K562 (cell line): ENCODE measurements around the gene APOC4. TPM values are rescaled to one million over a fixed set of nuclear protein-coding genes. Genes with fewer than 3 reads are reported as not detected.

ENCODE experiments used
- ATF3 ChIP-seq, 2 experiments: fragments of 450-650 bp in 1 of 2; sonication (generic) in 1 of 2; formaldehyde crosslinking in 1 of 2; IDR thresholded peaks in 1 of 2; conservative IDR thresholded peaks in 1 of 2; 2 replicates each; pipeline versions ENCODE4 v1.6.1 to v1.8.1; 2016 to 2023; ENCODE audit warnings: mild to moderate bottlenecking in 2 of 2, moderate library complexity in 2 of 2, inconsistent platforms in 1 of 2, missing genetic modification reagents in 1 of 2
- BRCA1 ChIP-seq, 2 experiments: fragments of 450-650 bp in 1 of 2; sonication (generic) in 1 of 2; formaldehyde crosslinking in 1 of 2; IDR thresholded peaks; 2 replicates each; pipeline versions ENCODE4 v1.5.0 to v1.6.1; 2017 to 2020; ENCODE audit warnings: mild to moderate bottlenecking in 1 of 2, missing genetic modification reagents in 1 of 2
- CEBPB ChIP-seq: fragments of 450-650 bp; IDR thresholded peaks from 2 replicates; pipeline ENCODE4 v1.6.1; 2016; ENCODE audit warnings: missing genetic modification characterization, missing compliant biosample characterization
- CEBPZ ChIP-seq: fragments of 150-350 bp; IDR thresholded peaks from 2 replicates; pipeline ENCODE4 v1.6.1; 2014; ENCODE audit warnings: low read depth, mild to moderate bottlenecking, low read length, borderline replicate concordance
- CHAMP1 ChIP-seq: fragments of 450-650 bp; IDR thresholded peaks from 2 replicates; pipeline ENCODE4 v1.6.1; 2016; ENCODE audit warnings: mild to moderate bottlenecking
- CTBP1 ChIP-seq: fragments of 450-650 bp; IDR thresholded peaks from 2 replicates; pipeline ENCODE4 v1.6.1; 2016; ENCODE audit warnings: borderline replicate concordance
- DEAF1 ChIP-seq: fragments of 450-650 bp; formaldehyde crosslinking; IDR thresholded peaks from 2 replicates; pipeline ENCODE4 v1.4.0; 2020; ENCODE audit warnings: mild to moderate bottlenecking, moderate library complexity
- EHMT2 ChIP-seq: fragments of 450-650 bp; IDR thresholded peaks from 2 replicates; pipeline ENCODE4 v1.6.1; 2018; ENCODE audit warnings: antibody characterized with exemption
- MAFG ChIP-seq: fragments of 450-650 bp; conservative IDR thresholded peaks from 2 replicates; pipeline ENCODE4 v1.6.1; 2016; ENCODE audit warnings: missing genetic modification characterization, missing compliant biosample characterization
- SPI1 ChIP-seq: IDR thresholded peaks from 2 replicates; pipeline ENCODE4 v1.6.1; 2011; ENCODE audit warnings: low read depth, low read length, control low read depth, borderline replicate concordance
- TAL1 ChIP-seq: fragments of 450-650 bp; IDR thresholded peaks from 2 replicates; pipeline ENCODE4 v1.6.1; 2016; ENCODE audit warnings: mild to moderate bottlenecking
- UBTF ChIP-seq, 2 experiments: IDR thresholded peaks; 2 replicates each; pipeline ENCODE4 v1.6.1; 2012; ENCODE audit warnings: improper control_type of control experiment in 2 of 2, low read depth in 2 of 2, low read length in 2 of 2, borderline replicate concordance in 1 of 2
- ZFP36 ChIP-seq: fragments of 150-350 bp; IDR thresholded peaks from 2 replicates; pipeline ENCODE4 v1.6.1; 2018; ENCODE audit warnings: low read length, low read depth; ENCODE audit not compliant: partially characterized antibody
- ZNF79 ChIP-seq: fragments of 250-450 bp; sonication (Bioruptor Pico); IDR thresholded peaks from 2 replicates; pipeline ENCODE4 v1.4.0; 2020; ENCODE audit warnings: low read depth, mild to moderate bottlenecking, moderate library complexity
- ZZZ3 ChIP-seq: fragments of 450-650 bp; IDR thresholded peaks from 2 replicates; pipeline ENCODE4 v1.6.1; 2016; ENCODE audit warnings: antibody characterized with exemption, mild to moderate bottlenecking, moderate library complexity
- polyA plus RNA-seq, 8 experiments: library from polyadenylated mRNA; depleted of rRNA in 4 of 8; stranded (reverse) in 5 of 8; unstranded in 3 of 8; fragments of >200 nt; fragmentation: Nextera tagmentation in 2 of 8; fragmentation: Illumina TruSeq in 1 of 8; extraction: Ambion mirVana in 2 of 8; extraction: Trizol in 1 of 8; gene quantifications; 2 replicates each; pipeline versions ENCODE4 v1.2.1 to v1.2.3, GENCODE V29; 2011 to 2014; ENCODE audit warnings: inconsistent platforms in 1 of 8, missing spikeins in 1 of 8
- total RNA-seq, 7 experiments: library from RNA; depleted of rRNA in 6 of 7; stranded (reverse); fragments of >200 nt in 6 of 7; fragmentation: Illumina TruSeq in 2 of 7; extraction: Trizol in 2 of 7; gene quantifications; 2 replicates each; pipeline versions ENCODE4 v1.2.1 to v1.2.3, GENCODE V29; 2011 to 2021; ENCODE audit warnings: low replicate concordance in 1 of 7

Gene APOC4
- total and polyA plus RNA-seq, 9 of the 15 experiments (the other 6 are each of a cell fraction or from before 2014, with no cell fraction given): 0.46 TPM; not detected in 8

GRCh38 chr19:44903602-44904425 is 38.2 kb upstream of the APOC4 start (continued):
- TF ChIP-seq CEBPZ (no peak), ZZZ3 (no peak), ATF3 (IDR thresholded peaks at IDR 0.05) (no peak), ATF3 (CRISPR knock-in tag; conservative IDR thresholded peaks at IDR 0.05) (no peak), MAFG (tag) (no peak), CEBPB (tag) (no peak), CTBP1 (peak; percentile 54; the same call in 1 of the 2 replicates), TAL1 (no peak), UBTF (IDR thresholded peaks at IDR 0.05; ENCODE audit: borderline replicate concordance in 1 of 2, low read depth in 2 of 2, low read length in 2 of 2) (no peak), CHAMP1 (no peak), DEAF1 (CRISPR knock-in tag) (peak; percentile 80), SPI1 (no peak), BRCA1 (IDR thresholded peaks at IDR 0.05) (no peak), BRCA1 (CRISPR knock-in tag; IDR thresholded peaks at IDR 0.05) (no peak), ZNF79 (no peak), EHMT2 (no peak), ZFP36 (no peak)
